ENCODE data around the gene PARD3B.

The PARD3B gene

GRCh38 chr2:205644018-205644417 lies 1098.7 kb downstream of the PARD3B start:
- DNase-seq = no peak

- DNase-seq = peak; percentile 32 to 47 (median 36)
Measured at GRCh38 chr2:205646680-205647079, 1101.4 kb downstream of the PARD3B start.

- DNase-seq = no peak
Measured at GRCh38 chr2:205650450-205650849, 1105.2 kb downstream of the PARD3B start.

GRCh38 chr2:205650931-205651330 lies 1105.7 kb downstream of the PARD3B start:
- DNase-seq = no peak

GRCh38 chr2:205651719-205652118 lies 1106.4 kb downstream of the PARD3B start:
- no peak for DNase-seq

- peak; percentile 10 to 57 (median 19) for DNase-seq
Measured at GRCh38 chr2:205654878-205655605, 1109.8 kb downstream of the PARD3B start.

- no peak for DNase-seq
Measured at GRCh38 chr2:205655779-205656456, 1110.6 kb downstream of the PARD3B start.

GRCh38 chr2:205656461-205656860 lies 1111.2 kb downstream of the PARD3B start:
- DNase-seq = no peak

GRCh38 chr2:205656941-205657340 lies 1111.7 kb downstream of the PARD3B start:
- DNase-seq = no peak

- peak; percentile 22 to 42 (median 38) for DNase-seq
Measured at GRCh38 chr2:205657579-205657978, 1112.3 kb downstream of the PARD3B start.

- no peak for DNase-seq
Measured at GRCh38 chr2:205658068-205658467, 1112.8 kb downstream of the PARD3B start.

GRCh38 chr2:205658572-205658971 lies 1113.3 kb downstream of the PARD3B start:
- no peak for DNase-seq

- no peak for DNase-seq
Measured at GRCh38 chr2:205659922-205660321, 1114.6 kb downstream of the PARD3B start.

GRCh38 chr2:205660521-205661124 lies 1115.3 kb downstream of the PARD3B start:
- peak; percentile 31 to 46 (median 39) for DNase-seq

GRCh38 chr2:205661281-205661680 lies 1116.0 kb downstream of the PARD3B start:
- no peak for DNase-seq

GRCh38 chr2:205662206-205662965 lies 1117.1 kb downstream of the PARD3B start:
- DNase-seq = peak; percentile 52 to 64 (median 54)

- no peak for DNase-seq
Measured at GRCh38 chr2:205665791-205666190, 1120.5 kb downstream of the PARD3B start.
